SK-N-SH treated with all-trans-retinoic acid at 6 μM for 48 hours (cell line): ENCODE data around the gene BBS9.

Source experiments
- ATAC-seq: fragments of 200-7000 bp; cut with Tn5 transposase; 3 replicates; pipeline ENCODE4 v1.9.1; 2020; ENCODE audit warnings: mild to moderate bottlenecking, moderate library complexity
- ARNTL ChIP-seq: fragments of 450-650 bp; formaldehyde crosslinking; IDR thresholded peaks from 2 replicates; pipeline ENCODE4 v1.5.0; 2020; ENCODE audit warnings: low read depth, mild to moderate bottlenecking, moderate library complexity, borderline replicate concordance
- BACH2 ChIP-seq: fragments of 250-450 bp; sonication (Bioruptor Pico); IDR thresholded peaks from 2 replicates; pipeline ENCODE4 v1.9.0; 2021; ENCODE audit warnings: mild to moderate bottlenecking, borderline replicate concordance
- CREB5 ChIP-seq: fragments of 250-450 bp; sonication (Bioruptor Pico); IDR thresholded peaks from 2 replicates; pipeline ENCODE4 v1.5.1; 2020; ENCODE audit warnings: low read depth, mild to moderate bottlenecking, moderate library complexity
- CSDC2 ChIP-seq: fragments of 250-450 bp; sonication (Bioruptor Pico); IDR thresholded peaks from 2 replicates; pipeline ENCODE4 v1.5.0; 2020; ENCODE audit warnings: mild to moderate bottlenecking, moderate library complexity
- CSRNP3 ChIP-seq: fragments of 250-450 bp; sonication (Bioruptor Pico); IDR thresholded peaks from 2 replicates; pipeline ENCODE4 v1.5.1; 2021; ENCODE audit warnings: mild to moderate bottlenecking, moderate library complexity
- ESRRG ChIP-seq: fragments of 250-450 bp; sonication (Bioruptor Pico); IDR thresholded peaks from 2 replicates; pipeline ENCODE4 v1.6.1; 2021; ENCODE audit warnings: mild to moderate bottlenecking
- GLIS3 ChIP-seq: fragments of 250-450 bp; sonication (Bioruptor Pico); IDR thresholded peaks from 2 replicates; pipeline ENCODE4 v1.5.0; 2020; ENCODE audit warnings: mild to moderate bottlenecking, moderate library complexity
- ISL1 ChIP-seq: fragments of 250-450 bp; sonication (Bioruptor Pico); IDR thresholded peaks from 2 replicates; pipeline ENCODE4 v2.1.2; 2022; ENCODE audit warnings: mild to moderate bottlenecking, moderate library complexity
- OSR1 ChIP-seq: fragments of 250-450 bp; sonication (Bioruptor Pico); IDR thresholded peaks from 2 replicates; pipeline ENCODE4 v1.8.0; 2022; ENCODE audit warnings: moderate library complexity, mild to moderate bottlenecking, inconsistent platforms
- PATZ1 ChIP-seq: fragments of 250-450 bp; sonication (Bioruptor Pico); IDR thresholded peaks from 2 replicates; pipeline ENCODE4 v1.8.0; 2020; ENCODE audit warnings: mild to moderate bottlenecking, moderate library complexity, borderline replicate concordance
- POU6F1 ChIP-seq: fragments of 250-450 bp; sonication (Bioruptor Pico); IDR thresholded peaks from 2 replicates; pipeline ENCODE4 v1.8.0; 2021; ENCODE audit warnings: low read depth, mild to moderate bottlenecking, moderate library complexity, borderline replicate concordance
- PPARA ChIP-seq: fragments of 250-450 bp; sonication (Bioruptor Pico); IDR thresholded peaks from 2 replicates; pipeline ENCODE4 v1.5.0; 2020; ENCODE audit warnings: mild to moderate bottlenecking, borderline replicate concordance
- RARB ChIP-seq: fragments of 250-450 bp; sonication (Bioruptor Pico); IDR thresholded peaks from 2 replicates; pipeline ENCODE4 v1.8.0; 2021; ENCODE audit warnings: mild to moderate bottlenecking, moderate library complexity
- SNAI2 ChIP-seq: fragments of 250-450 bp; sonication (Bioruptor Pico); IDR thresholded peaks from 2 replicates; pipeline ENCODE4 v1.5.0; 2020; ENCODE audit warnings: mild to moderate bottlenecking, moderate library complexity
- TCF4 ChIP-seq: fragments of 250-450 bp; sonication (Bioruptor Pico); IDR thresholded peaks from 2 replicates; pipeline ENCODE4 v1.8.0; 2021; ENCODE audit warnings: mild to moderate bottlenecking, moderate library complexity, borderline replicate concordance
- TOX ChIP-seq: fragments of 250-450 bp; sonication (Bioruptor Pico); IDR thresholded peaks from 2 replicates; pipeline ENCODE4 v1.8.0; 2021; ENCODE audit warnings: mild to moderate bottlenecking, moderate library complexity, borderline replicate concordance
- TSHZ2 ChIP-seq: fragments of 250-450 bp; sonication (Bioruptor Pico); IDR thresholded peaks from 2 replicates; pipeline ENCODE4 v1.5.0; 2020; ENCODE audit warnings: mild to moderate bottlenecking, moderate library complexity
- ZC3H10 ChIP-seq: fragments of 250-450 bp; sonication (Bioruptor Pico); IDR thresholded peaks from 2 replicates; pipeline ENCODE4 v1.5.1; 2021; ENCODE audit warnings: mild to moderate bottlenecking, moderate library complexity
- ZFP3 ChIP-seq: fragments of 250-450 bp; sonication (Bioruptor Pico); IDR thresholded peaks from 2 replicates; pipeline ENCODE4 v1.5.0; 2020; ENCODE audit warnings: mild to moderate bottlenecking, moderate library complexity
- ZFP30 ChIP-seq: fragments of 450-650 bp; formaldehyde crosslinking; IDR thresholded peaks from 2 replicates; pipeline ENCODE4 v1.5.0; 2022; ENCODE audit warnings: mild to moderate bottlenecking, moderate library complexity
- ZNF565 ChIP-seq: fragments of 450-650 bp; formaldehyde crosslinking; conservative IDR thresholded peaks from 2 replicates; pipeline ENCODE4 v1.5.0; 2020; ENCODE audit warnings: low read depth, mild to moderate bottlenecking, moderate library complexity
- ZNF70 ChIP-seq: fragments of 450-650 bp; formaldehyde crosslinking; IDR thresholded peaks from 2 replicates; pipeline ENCODE4 v1.5.0; 2020; ENCODE audit warnings: mild to moderate bottlenecking, moderate library complexity
- ZNF8 ChIP-seq: fragments of 450-650 bp; formaldehyde crosslinking; IDR thresholded peaks from 2 replicates; pipeline ENCODE4 v1.5.0; 2020; ENCODE audit warnings: mild to moderate bottlenecking, moderate library complexity

BBS9 gene

GRCh38 chr7:33431543-33431942 is 302.2 kb downstream of the BBS9 start (continued):
- no peak for TF ChIP-seq CSDC2 (CRISPR knock-in tag)

- ATAC-seq, result no peak
- TF ChIP-seq ZFP30 (CRISPR knock-in tag), result no peak
Measured at GRCh38 chr7:33432821-33433220, 303.5 kb downstream of the BBS9 start.

GRCh38 chr7:33433357-33433756 is 304.0 kb downstream of the BBS9 start:
- TF ChIP-seq ESRRG (CRISPR knock-in tag) (no peak), SNAI2 (no peak), PPARA (CRISPR knock-in tag) (no peak), ZC3H10 (CRISPR knock-in tag) (no peak), ZNF70 (CRISPR knock-in tag) (no peak), TOX (no peak), OSR1 (CRISPR knock-in tag) (no peak), POU6F1 (CRISPR knock-in tag) (no peak), ZFP3 (no peak), CREB5 (CRISPR knock-in tag) (no peak), TSHZ2 (CRISPR knock-in tag) (no peak), ZNF8 (CRISPR knock-in tag) (no peak), RARB (CRISPR knock-in tag) (no peak), ARNTL (CRISPR knock-in tag) (no peak), PATZ1 (CRISPR knock-in tag) (no peak), TCF4 (CRISPR knock-in tag) (no peak)
- no peak for ATAC-seq

GRCh38 chr7:33444511-33444910 is 315.1 kb downstream of the BBS9 start:
- TF ChIP-seq CSDC2 (CRISPR knock-in tag) (no peak), ZNF565 (CRISPR knock-in tag) (no peak), ZNF70 (CRISPR knock-in tag) (no peak), CSRNP3 (no peak), SNAI2 (no peak), BACH2 (no peak), ZFP30 (CRISPR knock-in tag) (no peak), GLIS3 (CRISPR knock-in tag) (no peak), ISL1 (CRISPR knock-in tag) (no peak), ZFP3 (no peak), PPARA (CRISPR knock-in tag) (no peak), OSR1 (CRISPR knock-in tag) (no peak), TSHZ2 (CRISPR knock-in tag) (no peak), RARB (CRISPR knock-in tag) (no peak), CREB5 (CRISPR knock-in tag) (no peak), TCF4 (CRISPR knock-in tag) (no peak)
- no peak for ATAC-seq
